HG02970 (cell line): Measurements from ENCODE around the gene APBA2.

ENCODE experiments used
- ATAC-seq: cut with Tn5 transposase; IDR thresholded peaks from one replicate; pipeline ENCODE4 v1.9.1; 2021; ENCODE audit warnings: mild to moderate bottlenecking, moderate library complexity, moderate number of reproducible peaks; ENCODE audit not compliant: unreplicated experiment, low FRiP score

APBA2 gene

GRCh38 chr15:28911310-28911931 lies 25.6 kb downstream of the APBA2 start:
- ATAC-seq = no peak

- no peak for ATAC-seq
Measured at GRCh38 chr15:28912422-28912821, 26.6 kb downstream of the APBA2 start.

- ATAC-seq = no peak
Measured at GRCh38 chr15:28913171-28913765, 27.5 kb downstream of the APBA2 start.

- no peak for ATAC-seq
Measured at GRCh38 chr15:28914046-28914445, 28.3 kb downstream of the APBA2 start.

GRCh38 chr15:28914483-28915023 lies 28.8 kb downstream of the APBA2 start:
- no peak for ATAC-seq

- no peak for ATAC-seq
Measured at GRCh38 chr15:28915041-28915810, 29.5 kb downstream of the APBA2 start.

GRCh38 chr15:28915935-28916334 lies 30.2 kb downstream of the APBA2 start:
- no peak for ATAC-seq

GRCh38 chr15:28917791-28918140 lies 32.0 kb downstream of the APBA2 start:
- ATAC-seq = no peak

GRCh38 chr15:28918141-28918983 lies 32.6 kb downstream of the APBA2 start:
- ATAC-seq = no peak

- no peak for ATAC-seq
Measured at GRCh38 chr15:28919201-28919635, 33.4 kb downstream of the APBA2 start.

GRCh38 chr15:28919679-28920655 lies 34.2 kb downstream of the APBA2 start:
- no peak for ATAC-seq

- ATAC-seq = no peak
Measured at GRCh38 chr15:28920781-28921331, 35.1 kb downstream of the APBA2 start.

GRCh38 chr15:28921336-28921735 lies 35.6 kb downstream of the APBA2 start:
- ATAC-seq = no peak

- ATAC-seq = no peak
Measured at GRCh38 chr15:28921919-28922706, 36.3 kb downstream of the APBA2 start.

GRCh38 chr15:28922707-28923012 lies 36.9 kb downstream of the APBA2 start:
- no peak for ATAC-seq

GRCh38 chr15:28923726-28924280 lies 38.0 kb downstream of the APBA2 start:
- no peak for ATAC-seq

GRCh38 chr15:28927043-28927442 lies 41.3 kb downstream of the APBA2 start:
- no peak for ATAC-seq

GRCh38 chr15:28929200-28929599 lies 43.4 kb downstream of the APBA2 start:
- ATAC-seq = no peak
